ENCODE measurements around the gene FTL. TPM values are rescaled to one million over a fixed set of nuclear protein-coding genes. Genes with fewer than 3 reads are reported as not detected.

FTL gene
- total RNA-seq, 1 experiment from 2014 or later: 754 TPM

DNA sequence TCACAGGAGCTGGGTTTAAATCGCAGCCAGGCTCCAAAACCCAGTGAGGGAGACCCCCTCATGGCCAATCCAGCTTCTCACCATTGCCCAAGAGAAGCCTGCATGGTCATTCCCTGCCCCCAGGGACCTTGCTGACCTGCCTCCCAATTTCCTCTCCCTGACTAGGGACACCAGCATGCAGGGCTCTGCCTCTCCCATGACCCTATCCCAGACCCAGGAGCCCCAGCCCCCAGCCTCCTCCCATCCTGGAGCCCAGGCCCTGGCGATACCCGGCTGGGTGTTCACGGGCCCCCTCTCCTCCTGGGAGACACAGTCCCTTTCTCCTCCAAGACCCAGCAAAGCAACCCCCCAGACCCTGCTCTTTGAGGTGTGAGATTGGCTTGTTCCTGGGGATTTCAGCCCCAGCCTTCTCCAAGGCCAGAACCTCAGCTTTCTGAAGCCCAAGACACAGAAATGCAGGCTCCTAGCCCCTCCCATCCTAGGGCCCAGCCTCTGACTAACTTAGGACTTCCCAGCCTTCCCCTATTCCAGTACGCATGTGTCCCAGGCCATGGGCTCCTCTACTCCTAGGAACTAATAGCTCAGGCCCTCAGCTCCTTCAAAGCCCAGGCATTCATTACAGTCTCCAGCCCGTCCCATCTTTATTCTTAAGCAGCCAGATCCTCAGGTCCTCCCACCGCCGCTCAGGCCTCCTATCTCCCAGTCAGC lies 26.9 kb downstream of the FTL start:
- DNase-seq (ENCODE audit: low read depth): peak; percentile 85

DNA sequence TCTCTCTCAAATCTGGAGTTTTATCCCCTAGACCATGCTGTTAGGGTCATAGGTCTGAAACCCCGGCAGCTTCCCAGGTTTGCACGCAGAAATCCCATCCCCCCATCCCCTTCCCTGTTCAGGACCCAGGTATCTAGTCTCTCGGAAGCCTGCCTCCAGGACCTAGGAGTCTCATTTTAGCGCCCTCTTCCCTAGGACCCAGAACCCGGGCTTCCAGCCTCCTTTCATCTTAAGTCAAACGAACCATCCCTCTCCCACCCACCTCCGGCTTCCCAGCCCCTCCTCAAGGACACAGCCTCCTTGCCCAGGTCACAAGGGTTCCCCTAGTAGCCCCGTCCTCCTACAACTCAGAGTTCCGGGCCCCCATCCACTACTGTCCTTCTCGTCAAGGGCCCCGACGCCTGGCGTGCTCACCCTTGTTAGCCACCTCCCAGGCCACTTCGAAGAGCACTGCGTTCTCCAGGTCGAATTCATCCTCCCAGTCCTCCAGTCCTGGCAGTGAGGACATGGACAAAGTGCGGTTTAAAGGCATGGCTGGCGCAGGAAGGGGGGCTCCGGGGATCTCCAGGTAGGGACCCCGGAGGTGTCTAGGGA lies 27.6 kb downstream of the FTL start:
- no peak for DNase-seq (ENCODE audit: low read depth)

DNA sequence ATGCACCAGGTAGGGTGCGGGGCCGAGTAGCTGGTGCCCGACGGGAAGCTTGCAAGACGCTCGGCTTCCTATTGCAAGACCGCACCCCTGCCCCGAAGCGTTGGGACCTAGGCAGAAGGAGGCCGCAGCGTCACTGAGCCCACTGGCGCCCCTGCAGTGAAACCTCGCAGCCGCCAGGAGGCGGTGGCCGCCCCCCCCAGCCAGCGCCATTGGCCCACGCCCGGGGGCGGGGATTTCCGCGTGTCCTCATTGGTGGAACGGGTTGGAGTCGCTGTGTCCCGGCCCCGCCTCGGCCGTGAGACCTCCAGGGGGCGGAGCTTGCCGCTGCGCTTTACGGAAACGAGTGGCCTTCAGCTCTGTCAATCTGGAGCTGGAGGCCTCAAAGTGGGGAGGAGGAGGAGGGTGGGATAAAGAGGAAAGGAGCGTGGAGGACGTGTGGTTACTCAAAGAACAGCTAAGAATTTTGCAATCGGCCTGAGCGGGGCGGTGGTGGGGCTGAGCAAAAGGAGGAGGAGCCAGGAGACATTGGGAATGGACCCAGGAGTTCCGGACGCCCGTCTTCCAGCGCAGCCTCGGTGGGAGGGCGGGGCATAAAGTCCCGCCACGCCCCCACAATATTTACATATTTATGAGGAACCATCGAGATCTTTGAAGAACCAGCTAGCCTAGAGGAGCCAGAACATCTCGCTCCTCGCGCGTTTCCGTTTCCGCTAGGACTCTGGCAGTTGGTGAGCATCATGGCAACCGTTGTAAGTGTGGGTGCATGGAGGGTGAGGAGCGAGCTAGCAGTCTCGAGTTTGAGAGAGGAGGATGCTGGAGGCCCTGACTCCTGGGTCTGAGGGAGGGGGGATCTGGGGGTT lies 28.3 kb downstream of the FTL start, which contains the start of the genes GYS1 and RUVBL2:
GYS1 (minus strand) TSS at position 135 of the 860 bp plus-strand sequence. CDS start 197 bp downstream, outside the sequence.
RUVBL2 (plus strand) TSS at position 713 of the 860 bp plus-strand sequence; CDS start at position 738, 25 bp downstream.
- DNase-seq (ENCODE audit: low read depth): peak; percentile 100

DNA sequence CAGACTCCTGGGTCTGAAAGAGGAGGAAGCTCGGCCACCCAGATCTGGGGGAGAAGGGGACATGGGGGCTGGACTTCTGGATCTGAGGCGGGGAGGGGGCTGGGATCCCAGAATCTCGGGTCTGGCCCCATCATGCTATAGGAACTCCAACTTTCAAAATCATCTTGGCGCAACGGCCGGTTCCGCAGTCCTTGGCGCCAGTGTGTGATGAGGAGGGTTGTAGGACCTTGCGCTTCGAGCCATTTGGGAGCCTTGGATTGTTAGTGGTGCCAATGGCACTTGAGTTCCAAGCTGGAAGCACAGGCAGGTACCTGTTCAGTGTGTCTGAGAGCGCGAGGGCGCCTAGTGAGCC lies 28.9 kb downstream of the FTL start:
- DNase-seq (ENCODE audit: low read depth): no peak

DNA sequence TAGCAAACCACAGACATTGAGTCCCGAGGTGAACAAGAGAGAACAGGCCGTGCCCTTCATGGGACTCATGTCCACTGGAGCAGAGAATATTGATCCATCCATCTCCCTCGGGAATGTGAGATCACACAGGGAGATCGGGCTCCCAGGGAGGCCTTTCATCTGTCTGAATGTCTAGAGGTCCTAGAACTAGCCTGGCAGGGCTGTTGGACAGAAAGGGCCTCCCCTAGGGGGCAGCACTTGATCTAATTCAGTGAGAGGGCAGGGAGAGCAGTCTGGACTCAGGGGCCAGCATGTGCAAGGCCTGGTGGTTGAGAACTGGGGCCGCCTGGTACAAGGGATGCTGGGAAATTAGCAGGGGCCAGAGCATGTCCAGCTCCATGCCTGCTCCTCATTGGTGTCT lies 32.9 kb downstream of the FTL start:
- DNase-seq (ENCODE audit: low read depth): peak; percentile 66

DNA sequence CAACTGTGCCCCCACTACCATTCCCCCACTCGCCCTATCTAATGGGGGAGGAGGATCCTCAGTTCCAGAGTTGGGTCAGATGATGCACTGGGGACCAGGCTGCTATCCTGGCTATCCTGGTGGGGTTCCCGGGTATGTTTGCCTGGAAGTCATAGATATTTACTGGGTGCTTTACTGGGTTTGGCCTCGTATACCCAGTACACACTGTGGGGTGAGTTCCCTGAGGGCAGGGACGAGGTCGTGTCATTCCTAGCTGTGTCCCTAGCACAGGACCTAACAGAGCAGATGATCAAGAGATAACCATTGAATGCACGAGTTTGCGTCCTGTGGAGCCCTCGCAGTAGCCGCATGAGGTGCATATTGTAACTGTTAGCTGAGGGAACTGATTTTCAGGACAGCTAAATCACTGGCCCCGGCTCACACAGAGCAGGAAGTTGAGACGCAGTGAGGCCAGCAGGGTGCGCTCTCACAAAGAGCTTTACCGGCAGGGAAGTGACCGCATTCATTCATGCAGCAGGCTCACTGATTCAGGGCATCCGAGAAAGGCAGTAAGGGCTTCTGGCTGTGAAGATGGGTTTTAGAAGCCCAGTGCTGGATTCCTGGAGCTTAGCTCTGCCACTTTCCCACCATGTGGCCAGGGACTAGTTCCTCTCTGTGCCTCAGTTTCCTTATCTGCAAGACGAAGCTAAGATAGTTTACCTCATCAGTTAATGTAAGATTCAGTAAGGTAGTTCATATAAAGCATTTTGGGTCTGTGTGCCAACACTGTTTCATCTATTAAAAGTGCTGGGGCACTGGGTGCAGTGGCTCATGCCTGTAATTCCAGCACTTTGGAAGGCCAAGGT lies 34.6 kb downstream of the FTL start:
- peak; percentile 78 for DNase-seq (ENCODE audit: low read depth)

DNA sequence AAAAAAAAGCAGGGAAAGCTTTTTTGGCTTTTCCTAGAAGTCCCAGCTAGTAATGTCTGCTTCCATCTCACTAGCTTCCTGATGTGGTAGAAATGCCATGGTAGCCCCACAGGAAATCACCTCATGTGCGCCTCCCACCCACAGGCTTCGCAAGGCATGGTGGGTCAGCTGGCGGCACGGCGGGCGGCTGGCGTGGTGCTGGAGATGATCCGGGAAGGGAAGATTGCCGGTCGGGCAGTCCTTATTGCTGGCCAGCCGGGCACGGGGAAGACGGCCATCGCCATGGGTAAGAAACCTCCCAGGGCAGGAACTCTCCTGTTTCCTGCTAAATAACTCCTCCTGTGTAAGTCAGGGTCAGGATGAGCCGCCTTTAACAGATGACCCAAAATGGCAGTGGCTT lies 39.0 kb downstream of the FTL start:
- DNase-seq (ENCODE audit: low read depth): no peak

DNA sequence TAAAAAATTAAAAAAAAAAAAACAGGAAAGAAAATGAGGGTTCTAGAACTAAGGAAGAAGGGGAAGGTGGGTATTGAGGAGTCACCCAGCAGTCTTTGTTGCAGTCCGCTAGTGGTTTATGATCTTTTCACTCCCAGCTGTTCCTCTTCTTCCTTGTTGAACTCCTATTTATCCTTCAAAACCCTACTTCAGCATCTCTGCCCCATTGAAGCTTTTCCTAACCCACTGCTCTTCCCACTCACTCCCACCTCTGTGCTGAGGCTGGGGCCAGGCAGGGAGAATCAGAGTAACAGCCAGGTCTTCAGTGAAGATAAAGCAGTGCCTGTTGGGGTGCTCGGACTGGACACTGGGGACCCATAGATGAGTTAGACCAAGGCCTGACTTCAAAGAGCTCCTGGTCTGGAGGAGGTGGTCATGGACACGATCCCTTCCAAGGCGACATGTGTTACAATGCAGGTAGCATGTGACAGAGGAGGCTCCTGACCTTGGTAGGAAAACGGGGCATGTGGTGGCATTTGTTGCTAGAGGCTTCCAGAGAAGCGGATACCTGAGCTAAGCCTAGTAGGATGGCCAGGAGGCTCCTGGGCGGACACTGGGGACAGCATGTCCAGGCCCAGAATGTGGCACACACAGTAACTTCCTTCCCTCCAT lies 40.0 kb downstream of the FTL start:
- DNase-seq (ENCODE audit: low read depth): no peak

DNA sequence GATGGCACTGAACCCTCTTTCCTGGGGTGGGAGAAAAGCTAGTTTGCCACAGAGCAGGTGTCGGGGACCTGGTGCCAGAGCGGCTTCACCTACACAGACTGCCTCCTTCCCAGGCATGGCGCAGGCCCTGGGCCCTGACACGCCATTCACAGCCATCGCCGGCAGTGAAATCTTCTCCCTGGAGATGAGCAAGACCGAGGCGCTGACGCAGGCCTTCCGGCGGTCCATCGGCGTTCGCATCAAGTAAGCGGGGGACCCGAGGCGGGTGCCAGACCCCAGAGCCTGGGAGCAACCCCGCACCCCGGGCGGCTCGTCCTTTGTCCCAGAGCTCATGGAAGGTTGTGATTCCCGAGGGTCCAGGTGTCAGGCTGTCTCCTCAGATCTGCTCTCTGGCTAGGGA lies 41.8 kb downstream of the FTL start:
- DNase-seq (ENCODE audit: low read depth): no peak

DNA sequence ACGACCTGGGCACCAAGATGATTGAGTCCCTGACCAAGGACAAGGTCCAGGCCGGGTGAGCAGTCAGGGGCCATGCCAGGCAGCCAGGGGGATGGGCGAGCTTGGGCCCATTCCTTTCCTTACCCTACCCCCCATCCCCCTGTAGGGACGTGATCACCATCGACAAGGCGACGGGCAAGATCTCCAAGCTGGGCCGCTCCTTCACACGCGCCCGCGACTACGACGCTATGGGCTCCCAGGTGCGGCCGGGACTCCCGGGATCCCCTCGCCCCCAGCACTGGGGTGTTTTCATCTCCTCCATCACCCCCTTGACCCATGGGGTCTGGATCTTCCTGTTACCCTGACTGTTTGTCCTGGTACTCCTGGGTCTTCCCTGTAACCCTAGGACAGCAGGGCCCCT lies 44.7 kb downstream of the FTL start:
- DNase-seq (ENCODE audit: low read depth): no peak

DNA sequence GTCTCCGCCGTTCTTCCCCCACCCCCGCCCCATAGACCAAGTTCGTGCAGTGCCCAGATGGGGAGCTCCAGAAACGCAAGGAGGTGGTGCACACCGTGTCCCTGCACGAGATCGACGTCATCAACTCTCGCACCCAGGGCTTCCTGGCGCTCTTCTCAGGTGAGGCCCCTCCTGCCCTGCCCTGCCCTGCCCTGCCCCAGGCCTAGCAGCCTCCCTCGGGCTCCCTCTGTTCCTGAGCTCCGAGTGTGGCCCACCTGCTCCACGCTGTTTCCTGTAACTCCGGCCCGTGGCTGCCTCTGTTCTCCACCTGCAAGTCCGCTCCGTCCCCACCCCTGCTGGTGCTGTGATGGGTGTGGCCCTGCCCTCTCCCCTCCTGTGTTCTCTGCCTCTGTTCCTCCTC lies 45.3 kb downstream of the FTL start:
- no peak for DNase-seq (ENCODE audit: low read depth)

DNA sequence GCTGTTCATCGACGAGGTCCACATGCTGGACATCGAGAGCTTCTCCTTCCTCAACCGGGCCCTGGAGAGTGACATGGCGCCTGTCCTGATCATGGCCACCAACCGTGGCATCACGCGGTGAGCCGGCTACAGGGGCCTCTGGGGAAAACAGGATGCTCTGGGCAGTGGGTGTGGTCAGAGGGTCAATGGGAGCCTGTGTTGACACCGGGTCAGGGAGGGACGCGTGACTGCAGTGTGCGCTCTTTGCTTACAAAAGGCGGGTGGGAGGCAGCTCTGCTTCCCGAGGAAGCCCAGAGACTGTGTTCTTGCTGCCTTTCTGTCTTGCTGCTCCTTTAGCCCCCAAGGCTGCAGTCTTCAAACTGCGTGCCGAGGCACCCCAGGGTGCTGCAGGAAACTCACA lies 46.1 kb downstream of the FTL start:
- no peak for DNase-seq (ENCODE audit: low read depth)

DNA sequence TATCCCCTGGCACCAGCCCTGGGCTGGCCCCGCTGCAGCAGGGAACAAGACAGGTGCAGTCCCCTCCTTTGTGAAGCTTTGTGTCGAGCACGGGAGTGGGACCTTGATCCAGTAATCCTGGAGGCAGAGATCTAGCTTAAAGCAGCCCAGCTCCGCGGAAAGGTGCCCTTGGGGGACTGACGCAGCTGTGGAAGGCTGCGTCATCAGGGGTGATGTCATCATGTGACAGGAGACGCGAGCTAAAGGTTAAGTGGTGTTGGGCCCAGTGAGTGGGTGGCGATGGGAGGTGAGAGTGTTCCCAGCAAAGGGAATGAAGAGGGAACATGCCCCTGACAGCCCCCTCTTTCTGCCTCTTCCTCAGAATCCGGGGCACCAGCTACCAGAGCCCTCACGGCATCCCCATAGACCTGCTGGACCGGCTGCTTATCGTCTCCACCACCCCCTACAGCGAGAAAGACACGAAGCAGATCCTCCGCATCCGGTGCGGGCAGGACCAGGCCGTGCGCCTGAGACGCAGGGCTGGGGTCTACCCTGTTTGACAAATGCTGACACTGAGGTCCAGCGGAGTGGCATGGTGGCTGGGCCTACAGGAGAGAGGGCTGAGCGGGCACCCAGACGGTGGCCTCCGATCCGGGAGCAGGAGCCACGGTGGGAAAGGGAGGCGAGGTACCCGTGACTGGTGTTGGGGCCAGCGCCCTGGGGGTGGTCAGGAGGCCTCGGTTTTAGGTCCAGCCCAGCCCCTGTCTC lies 49.2 kb downstream of the FTL start:
- DNase-seq (ENCODE audit: low read depth): no peak

DNA sequence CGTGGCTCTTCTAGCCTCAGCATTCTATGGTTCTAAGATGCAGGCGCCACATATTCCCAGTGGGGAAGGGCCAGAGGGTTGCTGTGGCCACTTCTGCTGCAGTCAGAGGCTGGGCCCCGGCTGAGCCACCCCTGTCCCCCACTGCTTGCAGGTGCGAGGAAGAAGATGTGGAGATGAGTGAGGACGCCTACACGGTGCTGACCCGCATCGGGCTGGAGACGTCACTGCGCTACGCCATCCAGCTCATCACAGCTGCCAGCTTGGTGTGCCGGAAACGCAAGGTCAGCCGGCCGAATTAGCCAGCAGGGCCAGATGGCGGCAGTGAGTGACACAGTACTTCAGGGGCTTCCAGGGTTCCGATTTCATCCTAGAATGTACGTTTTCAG lies 49.8 kb downstream of the FTL start:
- no peak for DNase-seq (ENCODE audit: low read depth)

DNA sequence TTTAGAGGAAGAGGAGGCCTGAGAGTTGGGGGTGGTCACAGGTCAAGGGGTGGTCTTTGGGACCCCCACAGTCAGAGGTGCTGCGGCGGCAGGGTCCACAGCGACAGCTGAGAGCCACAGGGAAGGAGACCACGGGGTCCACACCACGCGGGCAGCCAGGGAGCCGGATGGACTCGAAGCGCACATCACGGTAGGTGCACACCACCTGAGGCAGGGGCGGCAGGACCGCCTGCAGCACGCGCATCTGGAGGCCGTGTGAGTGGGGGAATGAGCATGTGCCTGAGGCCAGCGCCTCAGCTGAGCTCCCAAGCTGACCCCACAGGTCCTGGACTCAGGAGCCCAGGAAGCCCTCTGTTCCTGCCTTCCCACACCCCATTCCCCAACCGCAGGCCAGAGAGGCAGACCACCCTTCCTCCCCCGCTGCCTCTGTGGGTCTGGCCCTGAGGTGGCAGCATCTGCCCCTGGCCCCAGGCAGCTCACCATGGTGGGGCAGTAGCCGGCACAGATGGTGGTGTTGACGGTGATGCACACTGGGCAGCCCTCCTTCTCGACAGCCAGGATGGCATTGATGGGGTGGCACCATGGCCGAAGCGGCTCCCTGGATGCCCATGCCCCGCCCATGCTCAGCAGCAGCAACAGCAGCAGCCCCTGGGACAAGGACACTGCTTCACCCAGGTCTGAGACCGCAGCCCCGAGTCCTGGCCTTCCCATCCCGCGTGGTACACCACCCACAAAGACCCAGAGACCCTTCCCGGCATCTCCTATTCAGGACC lies 51.1 kb downstream of the FTL start:
- DNase-seq (ENCODE audit: low read depth): no peak
